ENCODE measurements around the gene FOXL2NB.

Gene FOXL2NB

DNA sequence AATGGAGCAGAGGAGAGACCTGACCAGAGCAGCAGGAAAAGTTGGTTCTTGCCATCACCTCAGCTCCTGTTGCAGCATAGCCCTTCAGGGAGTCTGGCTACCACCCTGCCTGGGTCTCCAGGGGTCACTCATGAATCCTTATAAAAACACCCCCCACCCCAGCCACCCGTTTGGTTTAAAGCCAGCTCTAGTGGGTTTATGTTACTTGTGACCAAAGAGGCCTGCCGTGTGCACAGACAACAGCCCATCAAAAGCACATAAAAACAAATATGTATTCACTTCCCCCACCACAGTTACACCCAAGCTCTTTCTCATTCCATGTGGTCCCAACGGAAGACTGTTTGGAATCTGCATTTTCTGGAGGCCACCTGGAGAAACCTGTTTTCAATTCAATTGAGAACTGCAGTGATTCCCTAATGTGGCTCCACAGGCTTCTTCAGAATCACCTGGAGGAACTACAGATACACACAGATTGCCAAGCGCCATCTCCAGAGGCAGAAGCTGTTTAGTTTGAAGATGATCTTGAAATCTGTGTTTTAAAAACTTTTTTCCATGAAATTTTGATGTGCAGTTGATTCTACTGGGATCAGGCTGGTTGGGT, 13.8 kb upstream of the FOXL2NB start:
- DNase-seq = no peak

DNA sequence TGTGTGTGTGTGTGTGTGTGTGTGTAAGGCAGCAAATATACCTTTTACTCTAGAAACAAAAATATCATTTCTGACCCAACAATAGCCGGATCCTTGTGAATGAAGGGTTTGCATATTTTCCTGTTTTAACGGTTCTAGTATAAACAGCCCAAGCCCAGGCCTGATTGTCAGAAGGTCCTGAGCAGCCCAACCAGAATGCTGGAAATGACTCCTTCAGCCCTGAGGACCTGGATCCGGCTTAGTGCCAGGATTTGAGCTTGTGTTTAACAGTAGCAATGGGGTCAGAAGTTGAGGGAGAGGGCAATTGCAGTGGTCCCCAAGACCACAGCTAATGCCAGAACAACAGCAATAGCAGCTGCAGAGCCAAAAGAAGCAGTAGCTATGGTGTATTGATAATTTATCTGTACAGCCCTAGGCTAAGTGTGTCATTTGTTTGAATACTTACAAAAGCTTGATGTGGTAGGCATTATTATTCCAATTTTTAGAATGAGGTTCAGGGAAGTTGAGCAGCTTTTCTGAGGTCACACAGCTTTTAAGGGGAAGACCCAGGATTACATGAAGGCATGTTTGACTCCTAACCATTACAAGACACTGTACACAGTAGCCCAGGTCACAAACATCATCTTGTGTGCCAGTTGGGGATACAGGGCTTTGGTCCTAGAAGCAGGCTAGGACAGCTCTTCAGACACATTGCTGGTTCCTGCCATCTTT, 12.9 kb upstream of the FOXL2NB start:
- no peak for DNase-seq

DNA sequence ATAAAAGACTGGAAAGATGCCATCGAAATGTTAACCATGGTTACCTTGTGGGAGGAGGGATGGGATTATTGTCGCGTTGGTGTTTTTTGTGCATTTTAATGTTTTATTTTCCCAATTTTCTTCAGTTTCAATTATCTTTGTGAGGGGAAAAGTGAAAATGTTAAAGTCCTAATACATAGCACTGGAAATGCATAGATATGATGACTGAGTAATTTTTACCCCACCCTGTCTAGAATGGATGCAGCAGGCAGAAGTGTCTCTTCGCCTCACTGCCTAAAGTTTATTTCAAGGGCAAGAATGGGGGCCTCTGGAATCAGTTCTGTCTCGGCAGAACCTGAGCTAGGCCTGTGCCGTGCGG, 11.5 kb upstream of the FOXL2NB start:
- no peak for DNase-seq

DNA sequence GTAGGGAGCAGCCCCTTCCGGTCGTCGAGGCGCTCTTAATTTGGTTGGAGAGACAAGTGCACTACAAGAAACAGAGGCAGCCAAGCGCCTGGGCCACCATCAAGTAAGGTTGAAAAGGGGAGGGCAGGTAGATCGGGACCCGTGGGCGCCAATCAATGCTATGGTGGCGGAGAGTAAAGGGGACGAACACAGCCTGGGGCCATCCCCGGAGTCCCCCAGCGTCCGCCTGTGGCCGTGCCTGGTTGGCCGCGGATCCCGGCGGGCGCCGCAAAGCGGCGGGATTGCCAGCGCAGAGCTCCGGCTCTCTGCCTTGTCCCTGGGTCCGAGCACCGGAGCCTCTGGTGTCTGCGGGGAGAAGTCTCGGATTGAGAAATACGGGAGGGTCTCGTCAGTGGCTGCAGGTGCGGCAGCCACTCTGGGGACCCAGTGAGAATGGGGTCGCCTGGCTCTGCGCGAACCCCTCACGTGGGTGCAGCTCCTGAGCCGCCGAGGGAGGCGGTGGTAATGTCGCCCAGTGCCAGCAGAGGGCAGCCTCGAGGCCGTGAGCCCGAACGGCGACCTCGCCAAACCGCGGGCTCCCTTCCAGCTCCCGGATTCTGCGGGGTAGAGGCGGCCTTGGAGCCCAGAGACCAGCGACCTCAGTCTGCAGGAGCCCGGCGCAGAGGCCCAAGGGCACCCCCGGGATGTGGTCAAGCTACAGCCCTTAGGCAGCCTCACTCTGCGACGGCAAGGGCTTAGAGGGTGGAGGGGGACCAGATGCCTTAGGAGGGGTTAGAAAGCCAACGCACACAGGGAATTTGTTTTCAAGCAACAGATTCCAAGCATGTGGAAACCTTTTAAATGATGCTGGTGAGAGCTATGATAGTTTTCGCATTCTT, 10.9 kb upstream of the FOXL2NB start:
- peak; percentile 78 for DNase-seq

DNA sequence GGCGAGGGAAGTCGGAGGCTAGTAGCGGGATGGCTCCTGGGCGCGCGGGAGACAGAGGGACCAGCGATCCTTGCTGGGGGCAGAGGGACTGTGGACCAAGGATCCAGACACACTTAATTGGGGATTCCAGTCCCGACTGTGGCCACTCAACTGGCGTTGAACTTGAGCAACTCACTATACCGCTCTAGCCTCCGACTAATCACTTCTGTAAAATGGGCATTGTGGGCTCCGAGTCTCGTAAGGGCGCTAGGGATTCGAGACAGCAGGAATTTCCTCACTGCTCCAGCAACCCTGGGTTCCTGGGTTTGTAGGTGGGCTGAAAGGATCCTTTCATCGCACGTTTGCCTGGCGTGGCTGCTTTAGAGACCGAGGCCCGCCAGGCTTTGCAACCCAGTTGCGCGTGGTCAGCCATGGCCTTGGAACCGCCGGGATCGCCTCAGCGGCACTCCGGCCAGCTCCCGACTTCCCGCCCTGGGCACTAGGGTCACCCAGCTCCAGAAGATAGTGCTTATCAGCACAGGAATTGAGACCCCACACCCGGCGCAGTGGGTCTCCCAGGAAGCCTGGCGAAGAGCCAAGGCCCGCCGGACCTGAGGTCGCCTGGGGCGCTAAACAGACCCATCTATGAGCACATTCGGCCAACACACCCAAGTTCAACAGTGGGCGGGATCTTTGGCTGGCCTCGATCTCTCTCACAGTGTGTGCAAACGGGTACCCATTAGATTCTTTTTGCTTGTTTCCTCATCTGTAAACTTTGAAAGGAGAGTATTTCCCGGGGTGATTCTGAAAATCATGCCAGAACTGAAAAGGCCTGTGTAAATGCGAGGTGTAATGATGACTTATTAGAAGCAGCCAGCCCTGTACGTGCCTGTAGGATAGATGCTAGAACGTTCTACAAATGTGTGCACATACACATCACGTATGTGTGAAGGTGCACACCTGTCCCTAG, 10.0 kb upstream of the FOXL2NB start:
- DNase-seq = no peak

DNA sequence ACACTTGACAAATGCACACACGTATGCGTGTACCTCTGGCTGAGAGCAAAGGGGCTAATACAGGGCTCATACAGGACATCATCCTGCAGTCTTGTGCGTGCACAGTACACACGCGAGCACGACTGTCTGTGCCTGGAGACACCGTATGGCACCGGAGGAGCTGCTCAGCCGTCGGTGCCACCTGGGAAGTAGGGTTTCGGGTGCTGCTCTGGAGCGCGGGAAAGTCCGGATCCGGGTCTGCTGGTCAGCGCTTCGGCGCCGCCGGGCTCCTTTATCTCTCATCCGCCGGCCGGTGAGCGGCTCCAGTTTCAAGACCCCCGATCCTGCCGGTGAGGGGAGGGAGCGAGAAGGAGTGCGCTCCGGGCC, 9.3 kb upstream of the FOXL2NB start:
- no peak for DNase-seq

DNA sequence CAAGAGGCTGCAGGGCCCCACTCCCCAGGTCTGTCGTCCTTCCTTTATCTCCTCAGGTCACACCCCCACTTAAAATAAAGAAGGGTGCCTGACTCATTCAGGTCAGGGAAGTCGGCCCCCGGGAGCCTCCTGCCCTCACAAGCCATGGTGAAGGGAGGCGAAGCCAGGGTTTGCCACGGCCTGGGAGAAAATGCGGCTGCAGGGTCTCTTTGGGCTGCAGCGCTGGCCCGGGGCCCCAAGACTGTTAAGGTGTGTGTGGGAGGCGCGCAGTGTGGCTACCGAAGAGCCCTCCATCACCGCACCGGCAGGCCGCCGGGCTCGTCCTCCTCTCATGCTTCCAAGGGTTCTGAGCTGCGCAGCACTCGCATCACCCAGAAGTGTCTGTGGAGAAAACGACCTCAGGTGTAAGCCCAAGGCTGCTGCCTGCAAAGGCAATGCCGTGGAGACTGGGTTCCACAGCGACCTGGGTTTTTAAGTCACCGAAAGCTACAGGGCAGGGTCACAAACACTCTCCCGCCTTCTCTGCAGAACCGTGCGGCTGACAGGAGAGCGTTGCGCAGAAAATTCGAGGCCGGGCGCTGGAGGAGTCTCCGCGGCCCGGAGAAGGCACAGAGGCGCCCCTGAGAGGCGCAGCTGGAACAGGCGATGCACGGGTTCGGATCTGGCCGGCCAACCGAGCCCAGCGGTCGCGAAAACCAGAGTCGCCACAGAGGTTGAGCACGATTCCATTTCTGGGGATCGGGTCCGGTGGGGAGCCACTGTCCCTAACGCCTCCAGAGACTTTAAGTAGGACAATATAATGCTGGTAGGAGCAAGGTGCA, 8.8 kb upstream of the FOXL2NB start:
- DNase-seq = no peak

DNA sequence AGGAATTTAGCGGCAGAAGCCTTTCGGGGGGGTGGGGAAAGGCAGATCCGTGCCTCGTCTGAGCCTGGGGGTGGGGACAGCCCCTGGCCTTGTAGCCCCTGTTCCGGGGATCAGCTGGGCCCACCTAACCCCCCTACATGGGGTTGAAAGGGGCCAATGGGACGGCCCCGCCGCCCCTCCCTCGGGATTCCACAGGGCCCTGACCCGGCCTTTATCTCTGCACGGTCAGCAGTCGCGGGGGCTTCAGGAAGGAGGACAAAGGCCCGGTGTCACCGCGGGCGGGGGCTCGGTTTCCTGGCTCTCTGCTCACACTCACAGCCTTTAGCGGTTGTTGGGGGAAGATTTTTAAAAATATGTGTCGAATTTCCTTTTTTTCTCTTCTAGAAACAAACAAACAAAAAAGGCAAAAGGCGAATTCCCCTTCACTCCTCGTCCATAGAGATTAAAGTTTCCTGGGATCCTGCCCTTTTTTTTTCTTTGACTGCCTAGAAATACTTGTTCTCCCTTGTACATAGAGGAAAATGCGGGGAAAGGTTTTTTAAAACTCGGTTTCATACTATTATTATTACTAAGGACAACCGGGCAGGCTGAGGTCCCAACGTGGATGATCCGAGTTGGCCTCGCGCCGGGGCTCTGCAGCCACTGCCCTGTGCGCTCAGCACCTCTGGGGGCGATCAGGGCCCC, 8.0 kb upstream of the FOXL2NB start:
- no peak for DNase-seq

DNA sequence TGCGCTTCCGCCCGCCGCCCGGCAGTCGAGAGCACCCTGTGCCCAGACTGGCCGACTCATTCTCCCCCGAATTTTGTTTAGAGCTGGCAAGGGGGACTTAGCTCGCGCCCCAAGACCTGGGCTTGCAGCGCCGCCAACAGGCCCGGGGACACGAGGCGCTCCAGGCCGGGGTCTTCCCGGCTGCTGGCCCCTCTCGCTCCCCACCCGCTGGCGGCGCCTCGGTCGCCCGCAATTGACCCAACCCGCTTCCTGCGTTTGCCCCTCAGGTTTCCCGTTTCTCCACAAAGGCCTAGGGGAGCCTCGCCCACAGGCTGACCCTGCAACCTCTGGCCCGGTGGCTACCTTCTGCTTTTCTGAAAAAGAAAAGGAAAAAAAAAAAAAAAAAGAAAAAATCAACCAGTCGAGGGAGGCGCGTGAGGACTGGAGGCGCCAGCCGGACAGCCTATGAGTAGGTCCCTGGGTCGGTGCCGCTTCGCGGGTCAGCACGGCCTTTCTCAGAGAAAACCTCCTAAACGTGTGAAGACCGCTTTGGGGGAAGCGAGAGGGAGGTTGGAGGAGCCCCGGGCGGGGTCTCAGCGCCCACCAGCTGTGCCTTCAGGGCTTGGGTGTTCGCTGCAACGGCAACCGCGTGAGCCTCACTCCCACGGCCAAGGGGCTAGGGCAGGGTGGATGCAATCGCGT, 7.3 kb upstream of the FOXL2NB start:
- DNase-seq = no peak

DNA sequence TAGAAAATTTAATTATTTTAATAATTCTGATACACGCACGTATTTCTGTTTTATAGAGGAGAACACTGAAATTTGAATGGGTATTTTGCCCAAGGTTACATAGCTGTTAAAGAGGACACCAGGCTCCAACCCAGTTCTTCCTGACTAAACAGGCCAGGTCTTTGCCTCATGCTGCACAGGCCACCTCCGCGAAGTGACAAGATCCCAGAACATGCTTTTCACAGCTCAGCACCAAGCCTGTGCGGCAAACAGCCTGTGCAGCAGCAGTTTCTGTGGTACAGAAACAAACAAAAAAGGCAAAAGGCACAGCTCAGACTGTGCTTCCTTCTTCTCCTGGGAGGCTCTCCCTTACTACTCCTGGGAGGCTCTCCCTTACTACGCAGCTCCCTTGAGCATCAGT, 6.6 kb upstream of the FOXL2NB start:
- no peak for DNase-seq

DNA sequence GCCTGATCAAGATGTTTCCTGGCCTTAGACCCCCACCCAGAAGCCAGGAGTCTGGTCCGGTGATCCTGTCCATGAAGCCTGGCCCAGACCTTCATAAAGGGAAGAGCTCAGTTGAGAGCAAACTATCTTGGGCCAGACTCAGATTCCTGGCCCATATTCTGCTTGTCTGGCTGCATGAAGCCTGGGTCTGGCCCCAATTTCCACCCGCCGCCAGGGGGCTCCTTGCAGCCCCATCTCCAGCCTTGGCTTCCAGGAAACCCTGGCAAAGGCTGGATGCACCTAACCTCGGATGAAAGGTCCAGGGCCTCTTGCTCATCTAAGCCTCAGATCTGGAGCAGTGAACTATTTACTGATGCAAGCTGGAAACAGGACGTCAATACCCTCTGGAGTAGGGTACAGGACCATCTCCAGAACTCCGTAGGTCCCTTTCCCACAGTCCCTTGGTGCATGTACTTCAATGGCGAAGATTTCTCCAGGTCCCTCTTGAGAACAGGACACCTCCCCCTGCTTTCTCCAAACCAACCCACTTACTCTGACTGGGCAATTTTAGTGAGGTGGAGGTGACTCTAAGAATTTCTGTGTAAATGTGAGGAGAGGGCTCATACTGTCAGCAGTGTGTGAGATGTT, 5.6 kb upstream of the FOXL2NB start:
- DNase-seq = no peak

DNA sequence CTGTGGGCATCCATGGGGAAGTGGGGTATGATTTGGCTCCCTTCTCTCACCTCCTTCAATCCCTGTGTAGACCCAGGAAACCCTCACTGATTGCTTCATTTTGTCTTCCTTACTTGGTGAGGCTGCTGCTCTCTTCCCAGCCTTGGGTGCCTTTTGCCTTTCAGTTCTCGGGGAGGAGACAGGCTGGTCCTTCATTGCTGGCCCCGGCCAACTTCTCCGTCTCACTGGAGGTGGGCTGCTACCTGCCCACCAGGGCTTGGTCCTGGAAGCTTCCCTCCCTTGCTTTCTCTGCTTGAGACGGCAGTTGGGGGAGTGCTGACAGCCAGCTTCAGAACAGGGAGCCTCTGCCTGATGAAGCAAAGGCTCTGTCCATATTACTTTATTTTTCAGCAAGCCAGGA, 4.7 kb upstream of the FOXL2NB start:
- no peak for DNase-seq

DNA sequence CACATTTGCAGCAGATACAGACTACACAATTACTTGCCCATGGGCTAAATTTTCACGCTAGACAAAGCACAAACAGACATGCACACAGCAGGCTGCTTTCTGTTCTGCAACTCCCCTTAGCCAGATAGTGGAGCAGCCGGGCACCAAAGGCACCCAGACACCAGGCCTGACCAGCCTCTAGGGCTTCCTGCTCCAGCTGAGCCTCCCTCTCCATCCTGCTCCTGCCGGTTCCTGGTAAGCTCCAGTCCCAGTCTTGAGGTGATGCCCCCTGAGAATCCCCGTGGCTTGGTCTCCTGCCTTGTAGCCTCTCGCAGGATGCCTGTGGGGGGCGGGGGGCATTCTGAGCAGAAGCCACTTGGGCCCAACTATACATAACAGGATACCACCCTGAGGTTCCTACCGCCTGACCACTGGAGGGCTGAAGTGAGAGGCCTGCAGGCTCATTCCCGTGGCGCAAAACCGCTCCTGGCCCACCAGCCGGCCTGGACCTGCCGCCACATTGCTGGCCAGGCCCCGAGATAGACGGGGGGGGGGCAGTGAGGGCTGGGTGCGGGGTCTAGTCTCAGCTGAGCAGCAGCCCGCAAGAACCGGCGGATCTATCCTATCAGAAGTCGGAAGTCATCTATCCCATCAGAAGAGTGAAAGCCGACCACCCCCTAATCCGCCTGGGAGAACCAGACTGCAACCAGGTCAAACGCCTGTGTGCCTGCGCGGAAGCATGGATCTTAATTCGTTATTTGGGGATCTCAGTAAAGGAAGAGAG, 4.0 kb upstream of the FOXL2NB start:
- DNase-seq = no peak

DNA sequence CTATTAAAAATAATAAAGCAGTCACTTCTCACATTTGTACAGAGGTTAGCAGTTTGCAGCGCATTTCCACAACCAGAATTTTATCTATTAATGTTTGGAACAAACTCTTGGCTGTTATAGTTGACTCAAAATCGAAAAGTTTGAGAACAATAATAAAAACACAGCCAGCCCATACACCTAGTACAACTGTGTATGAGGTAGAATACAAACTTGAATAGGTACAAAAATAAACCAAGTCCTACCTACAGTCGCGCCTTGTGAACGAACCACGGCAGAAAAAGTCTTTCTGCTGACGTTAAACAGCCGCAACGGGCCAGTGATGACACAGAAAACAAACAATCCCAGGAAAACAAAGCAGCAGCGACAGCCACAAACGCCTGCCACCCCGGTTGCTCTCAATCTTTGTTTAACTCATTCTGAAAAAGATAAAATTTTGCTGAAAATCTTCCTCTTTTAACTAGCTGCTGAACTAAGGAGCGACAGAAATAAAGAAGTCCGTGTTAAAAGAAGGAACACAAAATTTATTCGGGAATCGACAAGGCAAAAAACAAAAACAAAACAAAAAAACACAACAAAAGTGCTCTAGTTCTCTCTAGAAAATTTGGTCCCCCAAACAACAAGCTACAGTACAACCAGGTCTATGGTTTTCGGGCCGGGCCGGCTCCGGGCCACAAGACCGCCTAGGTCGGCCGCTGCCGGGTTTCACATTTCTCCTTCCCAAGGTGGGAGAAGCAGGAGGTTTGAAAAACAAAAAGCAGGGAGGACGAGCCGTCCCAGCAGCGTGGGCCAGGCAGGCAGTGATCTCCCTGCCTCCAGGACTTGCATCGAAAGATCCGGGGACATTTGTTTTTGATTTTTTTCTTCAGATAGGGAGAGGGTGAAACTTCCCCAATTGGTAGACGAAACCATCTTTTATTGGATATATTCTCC, 3.0 kb upstream of the FOXL2NB start:
- no peak for DNase-seq

DNA sequence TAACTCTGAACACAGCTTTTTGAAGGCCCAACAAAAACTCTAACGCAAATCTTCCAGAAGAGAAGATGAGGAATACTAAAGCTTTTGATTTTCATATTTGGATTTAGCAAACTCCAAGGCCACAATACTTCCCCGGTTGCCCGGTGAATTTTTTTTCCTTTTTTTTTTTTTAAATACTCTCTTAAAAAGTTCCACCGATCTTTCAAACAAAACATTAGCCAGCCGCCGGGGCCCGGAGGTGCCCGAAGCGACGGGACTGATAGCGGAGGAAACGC, 2.4 kb upstream of the FOXL2NB start:
- no peak for DNase-seq

DNA sequence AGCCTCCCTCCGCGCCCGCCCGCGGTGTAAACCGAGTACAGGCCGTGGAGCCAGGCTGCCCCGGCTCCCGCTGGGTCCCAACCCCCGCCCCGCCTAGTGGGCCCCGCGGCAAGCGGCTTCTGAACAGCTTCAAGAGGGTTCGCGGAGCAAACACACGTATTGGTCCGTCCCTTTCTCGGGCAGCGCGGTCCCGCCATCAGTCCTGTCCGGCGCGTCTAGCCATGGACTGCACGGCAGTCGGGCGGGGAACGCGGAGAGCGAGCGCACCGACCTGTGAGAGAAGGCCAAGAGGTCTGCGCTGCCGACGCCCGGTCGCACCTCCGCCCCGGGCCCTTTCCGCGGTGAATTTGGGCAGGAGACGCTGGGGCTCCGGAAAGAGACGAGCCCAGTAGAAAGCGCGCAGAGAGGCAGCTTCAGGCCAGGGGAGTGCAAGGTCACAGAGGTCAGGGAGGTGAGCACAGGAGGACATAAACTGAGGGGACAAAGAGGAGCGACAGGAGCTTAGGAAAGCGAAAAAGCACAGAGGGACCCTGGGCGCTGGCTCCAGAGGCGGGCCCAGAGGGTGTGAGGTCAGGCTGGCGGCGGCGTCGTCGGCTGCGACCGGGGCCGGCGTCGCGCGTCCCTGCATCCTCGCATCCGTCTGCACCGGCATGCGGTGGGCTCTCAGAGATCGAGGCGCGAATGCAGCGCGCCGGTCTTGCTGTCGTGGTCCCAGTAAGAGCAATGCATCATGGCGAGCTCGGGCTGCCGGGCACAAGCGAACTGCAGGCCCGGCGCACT, 1.9 kb upstream of the FOXL2NB start:
- no peak for DNase-seq

DNA sequence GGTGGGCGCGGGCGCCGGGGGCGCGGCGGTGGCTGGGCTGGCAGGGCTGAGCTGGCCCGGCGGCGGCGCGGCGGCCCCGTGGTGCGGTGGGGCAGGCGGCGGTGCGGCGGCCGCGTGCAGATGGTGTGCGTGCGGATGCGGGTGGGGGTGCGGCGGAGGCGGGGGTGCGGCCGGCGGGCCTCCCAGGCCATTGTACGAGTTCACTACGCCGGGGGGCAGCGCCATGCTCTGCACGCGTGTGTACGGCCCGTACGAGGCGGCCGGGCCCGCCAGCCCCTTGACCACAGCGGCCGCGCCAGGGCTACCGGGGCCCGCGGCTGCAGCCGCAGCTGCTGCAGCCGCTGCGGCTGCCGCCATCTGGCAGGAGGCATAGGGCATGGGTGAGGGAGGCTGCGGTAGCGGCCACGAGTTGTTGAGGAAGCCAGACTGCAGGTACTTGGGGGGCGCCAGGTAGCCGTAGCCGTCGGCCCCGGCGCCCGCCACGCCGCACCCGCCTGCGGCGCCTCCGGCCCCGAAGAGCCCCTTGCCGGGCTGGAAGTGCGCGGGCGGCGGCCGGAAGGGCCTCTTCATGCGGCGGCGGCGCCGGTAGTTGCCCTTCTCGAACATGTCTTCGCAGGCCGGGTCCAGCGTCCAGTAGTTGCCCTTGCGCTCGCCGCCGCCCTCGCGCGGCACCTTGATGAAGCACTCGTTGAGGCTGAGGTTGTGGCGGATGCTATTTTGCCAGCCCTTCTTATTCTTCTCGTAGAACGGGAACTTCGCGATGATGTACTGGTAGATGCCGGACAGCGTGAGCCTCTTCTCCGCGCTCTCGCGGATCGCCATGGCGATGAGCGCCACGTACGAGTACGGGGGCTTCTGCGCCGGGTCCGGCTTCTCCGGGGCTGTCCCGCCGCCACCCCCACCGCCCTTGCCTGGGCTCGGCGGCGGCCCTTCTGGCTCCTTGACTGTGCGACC, 1.0 kb upstream of the FOXL2NB start:
- DNase-seq = no peak
